ENCODE measurements around the gene HDC.

The HDC gene

DNA sequence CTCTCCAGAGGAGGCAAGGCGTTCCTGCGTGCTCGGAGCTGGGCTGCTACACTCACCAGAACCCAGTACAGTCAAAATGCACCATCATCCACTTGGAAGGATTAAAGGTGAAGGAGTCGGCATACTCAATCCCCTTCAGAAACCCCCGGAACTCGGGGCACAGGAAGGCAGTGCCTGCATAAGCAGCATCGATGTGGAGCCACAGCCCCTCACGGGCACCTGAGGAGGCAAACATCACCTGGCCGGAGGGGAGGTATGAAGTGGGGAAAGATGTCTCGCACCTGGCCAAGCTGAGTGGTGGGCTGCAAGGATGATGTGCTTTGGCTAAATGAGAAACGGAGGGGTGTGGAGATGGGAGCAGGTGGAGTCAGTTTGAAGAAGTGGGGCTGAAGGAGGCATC, 13.0 kb downstream of the HDC start:
- DNase-seq, result no peak

DNA sequence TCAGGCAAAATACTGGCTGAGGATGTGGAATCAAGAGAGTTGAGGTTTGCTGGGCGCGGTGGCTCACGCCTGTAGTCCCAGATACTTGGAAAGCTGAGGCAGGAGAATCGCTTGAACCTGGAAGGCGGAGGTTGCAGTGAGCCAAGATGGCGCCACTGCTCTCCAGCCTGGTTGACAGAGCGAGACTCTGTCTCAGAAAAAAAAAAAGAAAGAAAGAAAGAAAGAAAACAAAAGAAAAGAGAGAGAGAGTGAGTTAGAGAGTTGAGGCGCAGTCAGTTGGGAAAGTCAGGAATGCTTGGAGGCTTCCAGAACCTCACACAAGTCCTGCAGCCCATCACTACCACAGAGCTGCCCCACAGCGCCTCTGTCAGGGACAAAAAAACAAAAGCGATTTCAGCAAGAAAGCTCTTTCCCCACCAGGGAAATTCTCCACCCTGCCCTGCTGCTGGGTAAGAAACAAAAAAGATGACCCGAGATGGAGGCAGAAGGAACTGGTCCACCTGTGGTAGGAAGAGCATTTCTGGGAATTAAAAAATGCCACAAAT, 13.8 kb downstream of the HDC start:
- DNase-seq, result no peak

DNA sequence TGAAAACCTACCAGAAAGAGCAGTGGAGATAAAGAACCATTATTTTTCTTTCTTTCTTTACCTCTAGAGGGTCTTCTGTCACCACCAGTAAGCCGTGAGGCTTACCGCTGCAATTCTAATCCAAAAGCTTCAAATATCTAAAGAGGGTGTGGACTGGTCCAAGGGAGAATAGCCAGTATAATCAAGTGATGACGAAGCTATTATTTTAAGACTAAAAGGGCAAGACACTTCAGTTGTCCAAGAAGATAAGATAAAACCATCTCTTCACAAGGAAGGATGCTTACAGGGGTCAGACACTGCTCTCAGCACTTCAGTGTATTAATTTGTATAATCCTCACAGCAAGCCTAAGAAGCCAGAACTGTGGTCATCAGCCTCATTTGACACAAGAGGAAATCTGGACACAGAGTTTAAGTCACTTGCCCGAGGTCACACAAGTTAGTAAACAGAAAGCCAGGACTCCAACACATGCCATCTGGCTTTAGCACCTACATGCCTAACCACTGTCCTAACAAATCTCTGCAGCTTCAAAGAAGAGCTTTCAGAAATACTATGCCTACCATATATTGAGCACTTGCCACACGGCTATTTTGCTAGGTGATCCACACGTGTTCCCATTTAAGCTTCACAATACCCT, 14.6 kb downstream of the HDC start:
- no peak for DNase-seq

DNA sequence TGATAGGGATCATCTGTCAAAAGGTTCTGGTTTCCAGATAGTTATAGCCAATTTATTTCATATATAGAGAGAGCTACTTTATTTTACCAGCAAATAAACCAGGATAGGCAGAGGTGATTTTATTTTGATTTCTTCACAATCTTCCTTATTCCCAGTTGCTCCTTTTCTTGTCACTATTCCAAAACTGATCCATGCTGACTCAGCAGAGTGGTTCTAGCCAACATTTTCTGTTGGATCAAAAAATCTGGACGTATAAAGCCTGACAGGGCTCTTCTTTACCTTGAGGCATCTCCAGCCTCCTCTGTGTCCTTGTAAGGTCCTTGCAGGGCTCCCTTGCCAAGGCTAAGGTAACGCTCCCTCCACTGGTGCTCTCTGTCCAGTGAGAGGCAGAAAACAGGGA, 15.8 kb downstream of the HDC start:
- DNase-seq, result no peak

DNA sequence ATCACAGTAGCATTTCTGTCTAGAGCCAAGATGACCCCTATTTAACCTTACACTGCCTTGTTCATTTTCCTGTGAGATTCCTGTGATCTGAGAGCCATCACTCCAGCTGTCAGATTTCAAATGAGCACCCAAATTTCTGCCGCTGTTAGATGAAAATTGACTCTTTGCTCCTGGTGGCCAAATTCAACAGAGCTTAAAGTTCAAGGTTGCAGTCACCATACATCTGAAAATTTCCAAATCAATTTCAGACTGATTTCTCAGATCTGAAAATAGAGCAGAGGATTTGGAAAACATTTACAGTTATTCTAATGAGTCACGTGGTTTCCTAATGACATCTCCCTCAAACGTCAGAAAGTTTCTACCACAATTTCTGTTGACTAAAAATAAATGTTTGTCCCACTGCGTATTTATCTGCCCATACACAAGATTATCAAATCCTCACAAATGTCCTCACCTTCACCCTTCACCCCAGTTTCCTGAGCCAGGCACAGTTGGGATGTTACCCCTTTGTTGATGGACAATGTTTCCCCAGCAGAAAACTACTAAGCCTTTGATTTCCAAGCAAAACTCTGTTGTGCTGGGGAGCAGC, 16.4 kb downstream of the HDC start:
- no peak for DNase-seq

DNA sequence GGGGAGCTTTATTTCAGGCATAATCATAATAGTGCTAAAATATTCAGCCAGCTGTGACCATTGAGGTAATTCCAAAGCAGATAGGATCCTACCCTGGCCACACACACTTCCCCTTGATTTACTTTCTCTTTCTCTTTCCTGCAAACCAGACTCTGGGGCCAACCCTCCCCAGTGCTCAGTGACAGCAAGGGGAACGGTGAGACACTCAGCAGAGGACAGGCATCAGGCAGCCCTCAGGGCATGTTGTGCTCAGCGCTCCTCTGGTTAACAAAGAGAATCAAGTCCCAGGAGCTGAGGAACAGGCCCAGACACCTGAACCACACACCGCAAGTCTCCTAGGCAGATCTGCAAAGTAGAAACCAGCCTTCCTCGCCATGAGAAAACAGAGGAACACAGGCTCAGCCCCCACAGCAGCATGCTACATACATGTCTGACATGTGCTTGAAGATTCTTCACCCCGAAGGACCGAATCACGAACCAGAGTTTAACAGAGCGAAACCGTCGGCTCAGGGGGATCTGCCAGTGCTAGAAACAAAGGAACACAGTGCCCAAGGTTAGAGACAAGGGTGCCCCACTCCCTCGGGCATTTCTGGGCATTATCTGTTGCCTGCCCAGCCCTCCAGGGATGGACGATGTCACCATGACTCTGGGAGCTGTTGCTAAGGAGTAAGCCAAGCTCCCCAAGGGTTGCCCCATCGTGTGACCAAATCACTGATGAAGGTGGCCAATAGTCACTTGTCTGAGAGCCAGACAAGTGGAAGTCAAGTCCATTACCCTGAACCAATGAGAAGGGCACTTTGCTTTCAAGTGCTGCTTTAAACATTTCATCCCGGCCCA, 17.5 kb downstream of the HDC start:
- peak; percentile 60 for DNase-seq

DNA sequence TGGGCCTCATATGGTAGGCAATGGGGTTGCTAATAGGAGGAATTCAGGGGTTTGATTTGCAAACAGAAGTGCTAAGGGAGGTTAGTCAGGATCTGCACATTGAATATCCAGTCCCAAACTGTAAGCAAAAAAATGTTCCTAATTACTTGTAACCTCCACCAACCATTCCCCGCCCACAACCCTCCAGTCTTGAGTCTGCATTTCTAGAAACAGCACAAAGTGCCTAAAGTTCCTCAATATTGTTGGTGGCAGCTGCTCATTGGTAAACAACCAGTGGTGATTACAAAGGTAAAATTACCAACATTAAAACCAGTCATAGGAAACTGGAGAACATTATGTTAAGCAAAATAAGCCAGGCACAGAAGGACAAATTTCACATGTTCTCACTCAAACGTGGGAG, 18.9 kb downstream of the HDC start:
- no peak for DNase-seq

DNA sequence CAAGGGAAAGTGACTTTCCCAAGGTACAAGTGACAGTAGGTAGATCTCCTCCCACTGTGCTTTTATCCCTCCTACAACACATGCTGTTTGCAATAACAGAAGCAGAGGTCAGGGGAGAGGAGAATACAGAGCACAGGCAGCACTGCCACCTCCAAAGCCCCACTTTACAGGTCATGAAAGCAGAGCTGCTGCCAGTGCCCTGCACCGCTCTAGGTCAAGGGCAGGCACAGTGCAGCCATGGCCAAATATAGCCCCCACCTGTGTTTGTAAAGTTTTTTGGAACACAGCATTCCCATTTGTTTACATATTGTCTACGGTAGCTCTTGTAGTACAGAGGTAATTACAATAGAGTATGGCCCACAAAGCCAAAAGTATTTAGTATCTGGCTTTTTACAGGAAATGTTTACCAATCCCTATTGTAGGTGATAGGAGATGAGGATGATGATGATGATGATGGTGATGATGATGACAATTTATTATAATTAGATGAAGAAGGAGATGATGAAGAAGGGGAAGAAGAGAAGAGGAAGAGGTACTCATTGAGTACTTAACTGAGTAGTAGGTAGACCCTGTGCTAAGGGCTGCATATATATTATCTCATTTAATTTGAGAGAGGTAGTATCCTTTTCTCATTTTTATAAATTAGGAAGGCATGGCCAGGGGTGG, 20.4 kb downstream of the HDC start:
- DNase-seq, result no peak

DNA sequence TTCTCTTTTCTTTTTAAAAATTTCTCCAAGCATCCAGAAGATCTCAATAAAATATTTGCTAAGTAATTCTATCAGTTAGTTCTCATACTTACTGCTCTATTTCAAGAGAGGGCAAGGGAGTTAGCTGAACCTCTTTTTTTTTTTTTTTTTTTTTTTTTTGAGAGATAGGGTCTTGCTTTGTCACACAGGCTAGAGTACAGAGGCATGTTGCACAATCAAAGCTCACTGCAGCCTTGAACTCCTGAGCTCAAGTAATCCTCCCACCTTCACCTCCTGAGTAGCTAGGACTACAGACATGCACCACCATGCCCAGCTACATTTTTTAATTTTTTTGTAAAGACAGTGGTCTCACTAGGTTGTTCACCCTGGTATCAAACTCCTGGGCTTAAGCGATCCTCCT, 21.4 kb downstream of the HDC start:
- no peak for DNase-seq

DNA sequence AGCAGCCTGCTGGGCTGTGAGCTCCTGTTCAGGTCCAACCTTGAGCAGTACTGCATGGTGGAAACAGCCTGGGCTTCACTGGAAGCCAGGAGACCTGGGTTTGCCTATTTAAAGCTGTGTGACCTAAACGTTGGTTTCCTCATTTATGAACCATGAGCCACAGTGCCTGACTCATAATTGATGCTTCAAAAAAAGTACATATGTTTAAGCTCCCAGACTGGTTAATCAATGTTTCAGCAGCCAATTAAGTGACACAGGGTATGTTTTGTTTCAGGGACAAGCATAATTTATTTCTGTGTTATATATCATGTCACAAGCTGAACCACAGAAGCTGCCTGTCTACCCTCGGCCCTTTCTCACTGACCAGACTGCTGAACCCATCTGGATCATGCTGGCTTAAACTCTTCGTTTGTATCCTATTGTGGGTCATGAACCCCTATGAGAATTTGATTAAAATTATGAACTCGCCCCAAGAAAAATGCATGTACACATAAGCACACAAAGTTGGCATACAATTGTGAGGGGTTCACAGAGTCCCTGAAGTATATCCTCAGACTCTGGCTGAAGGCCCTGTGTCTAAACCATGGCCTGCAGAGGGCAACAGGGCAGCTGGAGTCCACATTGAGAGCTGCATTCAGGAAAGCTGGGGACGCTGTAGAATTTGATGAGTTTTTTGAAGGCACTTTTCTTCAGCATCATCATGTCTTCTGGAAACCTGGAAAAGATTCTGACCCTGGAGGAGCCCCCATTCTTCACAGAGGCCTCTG, 23.7 kb downstream of the HDC start:
- no peak for DNase-seq

DNA sequence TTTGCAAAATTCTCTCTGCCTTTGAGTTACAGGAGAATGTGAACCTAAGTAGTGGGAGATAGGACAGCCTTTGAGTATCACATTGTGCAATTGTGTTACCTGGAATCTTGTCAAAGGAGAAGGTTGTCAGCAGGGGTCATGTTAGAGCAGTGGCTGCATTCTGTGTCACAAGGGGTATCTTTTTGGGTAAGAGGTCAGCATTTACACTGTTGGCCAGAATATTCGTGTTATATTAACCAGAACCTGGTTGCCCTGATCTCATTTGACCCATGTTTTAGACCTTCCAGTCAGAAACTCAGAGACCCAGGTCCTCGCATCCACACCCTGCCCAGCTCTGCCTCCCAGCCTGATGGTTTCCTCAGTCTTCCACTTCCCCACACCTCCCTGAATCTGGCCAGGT, 27.3 kb downstream of the HDC start:
- DNase-seq, result no peak

DNA sequence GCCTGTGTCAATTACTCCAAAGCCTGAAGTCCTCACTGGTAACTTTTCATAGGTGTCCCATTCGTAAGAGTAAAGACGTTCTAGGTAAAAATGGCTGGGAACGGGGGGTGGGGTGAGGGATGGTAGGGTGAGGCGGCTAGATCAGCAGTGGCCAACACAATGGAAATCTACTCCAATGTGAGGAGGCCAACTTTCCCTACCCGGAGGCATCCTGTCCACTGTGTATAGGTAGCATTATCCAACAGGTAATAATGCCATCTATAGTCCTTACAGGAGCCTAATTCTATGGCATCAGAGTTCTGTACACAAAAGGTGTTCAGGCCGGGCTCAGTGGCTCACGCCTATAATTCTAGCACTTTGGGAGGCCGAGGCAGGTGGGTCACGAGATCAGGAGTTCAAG, 29.1 kb downstream of the HDC start:
- DNase-seq, result no peak

DNA sequence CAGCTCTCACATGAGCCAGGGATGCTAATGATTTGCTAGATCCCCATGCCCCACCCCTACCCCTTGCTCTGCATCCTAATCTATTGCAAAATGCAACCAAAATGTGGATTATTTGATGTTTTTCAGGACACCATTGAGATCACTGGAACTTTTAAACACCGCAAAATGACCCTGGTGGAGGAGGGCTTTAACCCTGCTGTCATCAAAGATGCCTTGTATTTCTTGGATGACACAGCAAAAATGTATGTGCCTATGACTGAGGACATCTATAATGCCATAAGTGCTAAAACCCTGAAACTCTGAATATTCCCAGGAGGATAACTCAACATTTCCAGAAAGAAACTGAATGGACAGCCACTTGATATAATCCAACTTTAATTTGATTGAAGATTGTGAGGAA, 29.7 kb downstream of the HDC start:
- no peak for DNase-seq

DNA sequence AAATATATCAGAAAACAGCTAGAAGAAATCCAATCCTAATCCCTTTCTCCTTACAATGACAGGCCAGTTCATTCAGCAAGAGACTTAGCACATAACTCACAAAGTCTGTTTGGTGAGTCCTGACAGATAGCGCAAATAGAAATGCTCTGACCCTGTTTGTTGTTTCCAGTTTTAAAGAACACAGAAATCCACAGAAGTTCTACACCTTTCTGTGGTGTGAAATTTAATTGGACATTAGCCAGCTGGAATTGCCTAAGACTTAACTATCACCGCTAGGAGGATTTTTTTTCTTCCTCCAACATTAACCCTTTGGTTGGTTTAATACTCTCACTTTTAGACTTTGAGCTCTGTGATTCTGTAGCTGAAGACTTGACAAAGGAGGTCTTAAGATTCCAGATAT, 30.8 kb downstream of the HDC start:
- no peak for DNase-seq

DNA sequence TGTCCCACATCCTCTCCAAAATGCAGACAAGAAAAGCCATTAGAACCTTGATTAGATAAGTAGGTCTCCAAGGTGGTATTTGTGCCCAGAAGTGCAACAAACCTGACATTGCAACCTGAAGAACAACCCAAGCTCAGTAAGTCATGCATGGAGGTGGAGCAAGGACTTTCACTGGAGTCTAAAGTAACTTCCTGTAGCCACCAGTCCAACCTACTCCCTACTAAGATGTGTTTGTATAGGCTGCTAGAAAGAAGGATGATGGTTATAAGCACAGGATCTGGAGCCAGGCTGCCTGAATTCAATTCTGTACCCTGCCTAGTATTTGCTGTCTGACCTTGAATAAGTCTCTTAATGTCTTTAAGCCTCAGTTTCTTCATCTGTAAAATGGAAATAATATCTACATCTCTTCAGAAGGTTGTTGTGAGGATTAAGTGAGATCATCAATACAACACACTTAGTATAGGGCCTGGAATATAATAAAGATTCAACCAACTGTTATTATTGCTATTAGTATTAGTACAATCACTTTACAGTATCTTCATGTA, 32.3 kb downstream of the HDC start:
- DNase-seq, result no peak

DNA sequence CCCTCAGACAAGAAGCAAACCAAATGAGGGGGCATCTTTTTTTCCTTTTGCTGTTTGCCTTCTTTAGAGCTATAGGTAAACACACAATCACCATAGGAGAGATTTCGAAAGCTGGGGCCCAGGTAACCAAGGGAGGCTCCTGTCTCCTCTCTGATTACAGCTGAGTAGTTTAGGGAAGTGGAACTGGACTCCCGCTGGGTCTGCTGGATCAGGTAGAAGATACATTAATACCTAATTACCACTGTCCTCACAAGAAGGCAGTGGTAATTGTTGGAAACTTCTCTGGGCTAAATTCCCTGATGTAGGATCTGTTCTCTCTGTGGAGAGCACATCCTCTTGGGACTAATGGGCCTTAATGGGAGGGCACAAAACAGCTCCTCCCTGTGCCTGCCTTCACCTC, 32.7 kb downstream of the HDC start:
- DNase-seq, result no peak

DNA sequence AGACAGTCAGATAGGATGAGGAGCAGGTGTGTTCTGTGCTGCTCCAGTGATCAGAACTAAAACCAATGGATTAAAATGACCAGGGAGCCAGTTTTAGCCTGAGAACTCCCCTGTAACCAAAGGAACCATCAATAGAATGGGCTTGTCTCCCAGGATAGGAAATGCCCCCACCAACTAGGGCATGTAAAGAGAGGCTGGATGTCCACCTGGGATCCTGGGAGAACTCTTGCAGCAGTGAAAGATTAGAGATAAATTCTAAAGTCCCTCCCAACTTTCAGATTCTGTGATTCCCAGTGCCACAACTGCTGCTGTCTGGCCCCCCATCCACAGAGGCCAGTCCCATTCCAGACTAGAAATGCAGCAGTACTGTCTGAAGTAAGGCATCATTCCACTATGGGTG, 33.8 kb downstream of the HDC start:
- no peak for DNase-seq

DNA sequence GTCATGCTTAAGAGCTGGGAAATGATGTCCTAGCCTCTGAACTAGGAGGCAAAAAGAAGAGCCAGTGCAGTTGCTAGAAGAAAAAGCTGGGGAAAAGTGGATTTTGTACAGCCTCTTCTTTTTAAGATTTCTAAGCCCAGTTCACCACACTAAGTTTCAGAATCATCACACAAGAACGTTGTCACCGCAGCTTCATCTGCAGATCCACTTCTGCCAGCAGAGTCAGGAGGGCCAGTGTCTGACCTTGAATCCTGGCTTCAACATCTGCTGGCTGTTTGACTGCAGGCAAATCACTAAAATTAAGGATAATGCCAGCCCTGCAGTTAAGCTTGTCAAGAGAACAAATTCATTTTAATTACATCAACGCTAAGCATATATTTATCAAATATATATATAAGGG, 36.2 kb downstream of the HDC start:
- no peak for DNase-seq

DNA sequence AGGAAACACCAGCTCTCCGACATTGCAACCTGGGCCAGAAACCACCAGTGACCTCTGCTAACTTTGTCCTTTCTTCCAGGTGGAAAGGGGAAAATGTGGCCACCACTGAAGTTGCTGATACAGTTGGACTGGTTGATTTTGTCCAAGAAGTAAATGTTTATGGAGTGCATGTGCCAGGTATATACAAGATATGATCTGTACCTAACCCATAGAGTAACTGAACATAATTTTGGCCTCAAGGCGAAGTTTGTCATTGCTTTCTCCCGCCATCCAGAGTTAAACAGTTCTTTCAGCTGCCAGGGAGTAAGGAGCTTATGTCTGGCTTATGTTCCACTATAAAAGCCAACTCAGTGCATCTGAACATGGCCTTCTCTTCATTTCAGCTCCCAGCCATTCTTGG, 36.7 kb downstream of the HDC start:
- DNase-seq, result no peak

DNA sequence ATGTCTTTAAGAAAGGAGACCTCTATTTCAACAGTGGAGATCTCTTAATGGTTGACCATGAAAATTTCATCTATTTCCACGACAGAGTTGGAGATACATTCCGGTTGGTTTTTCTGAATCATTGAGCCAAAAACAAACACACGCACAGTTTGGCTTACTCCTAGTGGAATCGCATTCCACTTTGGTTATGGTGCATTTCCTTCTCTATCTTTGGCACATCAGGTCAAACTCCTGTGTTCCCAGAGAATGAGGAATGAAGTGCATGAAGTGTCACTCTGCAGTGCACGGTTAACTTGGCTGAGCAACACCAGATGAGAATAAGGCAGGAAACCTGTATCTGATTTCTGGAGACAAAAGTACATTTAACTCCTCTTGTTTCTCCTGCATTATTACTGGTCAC, 38.5 kb downstream of the HDC start:
- no peak for DNase-seq

DNA sequence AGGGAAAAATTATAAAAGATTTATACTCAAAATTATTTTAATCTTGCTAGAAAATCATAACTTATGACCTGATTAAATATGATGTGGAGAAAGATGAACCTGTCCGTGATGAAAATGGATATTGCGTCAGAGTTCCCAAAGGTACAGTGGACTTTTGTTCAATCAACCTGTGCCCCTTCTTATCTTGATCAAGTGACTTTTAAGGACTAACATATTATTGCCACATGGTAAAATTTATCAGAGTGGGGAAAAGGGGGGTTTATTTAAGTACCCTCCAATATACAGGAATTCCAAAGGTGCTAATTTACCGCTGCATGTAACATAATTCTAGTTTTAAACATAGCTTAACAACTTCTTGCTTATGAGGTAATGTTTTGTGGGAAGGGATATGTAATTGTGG, 39.6 kb downstream of the HDC start:
- no peak for DNase-seq

DNA sequence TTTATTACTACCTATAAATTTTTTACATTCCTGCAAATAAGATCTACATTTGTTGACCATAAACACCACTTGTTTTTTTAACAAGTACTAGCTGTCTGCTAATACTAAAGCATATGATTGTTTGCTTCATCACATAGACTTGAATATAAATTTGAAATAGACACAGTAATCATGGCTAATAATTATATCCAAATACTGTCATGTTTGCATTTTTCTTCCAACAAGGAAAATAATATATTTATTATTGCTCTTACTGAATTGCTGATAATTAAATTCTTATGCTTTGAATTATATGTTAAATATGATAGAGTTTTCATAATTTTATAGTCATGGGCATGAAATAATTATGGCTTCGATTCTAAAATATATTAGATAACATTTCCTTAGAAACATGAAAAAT, 40.5 kb downstream of the HDC start:
- no peak for DNase-seq

DNA sequence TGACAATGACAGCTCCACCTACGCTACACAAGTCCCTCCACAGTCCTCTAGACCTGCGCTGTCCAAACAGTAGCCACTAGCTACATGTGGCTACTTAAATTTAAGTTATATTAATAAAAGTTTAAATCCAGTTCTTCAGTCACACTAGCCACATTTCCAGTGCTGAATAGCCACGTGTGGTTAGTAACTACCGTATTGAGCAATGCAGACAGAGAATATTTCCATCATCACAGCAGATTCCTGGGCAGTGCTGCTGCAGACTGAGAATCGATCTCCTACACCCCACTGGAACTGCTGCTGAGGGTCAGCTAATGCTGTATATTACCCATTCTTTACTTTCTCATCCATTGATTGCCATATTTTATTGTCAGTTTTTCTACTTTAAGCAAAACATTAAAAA, 40.9 kb downstream of the HDC start:
- no peak for DNase-seq
